IMR-90 (cell line): Measurements from ENCODE around the gene FBXO28. TPM values are rescaled to one million over a fixed set of nuclear protein-coding genes. Genes with fewer than 3 reads are reported as not detected.

Experiments used
- ATAC-seq: fragments of 200-7000 bp; cut with Tn5 transposase; 2 replicates; pipeline ENCODE4 v1.9.1; 2020; ENCODE audit warnings: low read depth, mild to moderate bottlenecking, moderate library complexity
- BruUV-seq: library from RNA; stranded (reverse); fragments of 400-500 nt; replicated peaks from 2 replicates; lab custom pipeline; 2021; lab: Mats Ljungman, UMichigan
- CTCF ChIA-PET: fragments of 300-600 bp; formaldehyde crosslinking; extraction: SDS; loops from one replicate; lab custom pipeline; 2021; ENCODE audit warnings: antibody characterized with exemption; lab: Yijun Ruan, JAX
- POLR2A ChIA-PET: fragments of 300-600 bp; sonication (Branson Sonifier 250); formaldehyde crosslinking; loops from one replicate; lab custom pipeline; 2022; ENCODE audit warnings: antibody characterized with exemption; ENCODE audit not compliant: unreplicated experiment; lab: Charles Lee
- DNase-seq: peaks from one replicate; pipeline ENCODE4 v3.0.0; 2013
- H2AFZ ChIP-seq: replicated peaks from 2 replicates; pipeline ENCODE3; 2013; ENCODE audit warnings: low read length, mild to moderate bottlenecking; ENCODE audit not compliant: poor library complexity
- H2AK5ac ChIP-seq: 2 replicates; pipeline ENCODE4 v1.6.1; 2013; ENCODE audit warnings: low read depth, low read length, inconsistent platforms
- H2AK9ac ChIP-seq: replicated peaks from 2 replicates; pipeline ENCODE3; 2013; ENCODE audit warnings: mild to moderate bottlenecking, low read depth, low read length, moderate library complexity; ENCODE audit not compliant: poor library complexity
- H2BK120ac ChIP-seq: 2 replicates; pipeline ENCODE4 v1.6.1; 2013; ENCODE audit warnings: low read depth, low read length, inconsistent platforms
- H2BK15ac ChIP-seq: 3 replicates; pipeline ENCODE4 v1.6.1; 2013; ENCODE audit warnings: low read depth, low read length, inconsistent platforms
- H2BK20ac ChIP-seq: 2 replicates; pipeline ENCODE4 v1.6.1; 2013; ENCODE audit warnings: low read depth, mild to moderate bottlenecking, inconsistent platforms, low read length, moderate library complexity
- H2BK5ac ChIP-seq: 2 replicates; pipeline ENCODE4 v1.6.1; 2013; ENCODE audit warnings: mild to moderate bottlenecking, low read depth, low read length, inconsistent platforms; ENCODE audit not compliant: poor library complexity, severe bottlenecking
- H3K14ac ChIP-seq: replicated peaks from 2 replicates; pipeline ENCODE4 v1.6.1; 2013; ENCODE audit warnings: low read depth, low read length, inconsistent platforms
- H3K18ac ChIP-seq: 2 replicates; pipeline ENCODE4 v1.6.1; 2013; ENCODE audit warnings: low read depth, low read length, control low read depth
- H3K23ac ChIP-seq: 2 replicates; pipeline ENCODE4 v1.6.1; 2013; ENCODE audit warnings: low read depth, low read length, inconsistent platforms
- H3K27ac ChIP-seq: 2 replicates; pipeline ENCODE4 v1.5.1; 2013; ENCODE audit warnings: mild to moderate bottlenecking, control low read depth, low read length; ENCODE audit not compliant: insufficient read depth
- H3K27me3 ChIP-seq: 2 replicates; pipeline ENCODE4 v1.6.1; 2013; ENCODE audit warnings: low read length; ENCODE audit not compliant: control insufficient read depth, insufficient read depth
- H3K36me3 ChIP-seq: 2 replicates; pipeline ENCODE4 v1.6.1; 2013; ENCODE audit warnings: low read length, mixed read lengths; ENCODE audit not compliant: control insufficient read depth, insufficient read depth
- H3K4ac ChIP-seq: 2 replicates; pipeline ENCODE4 v1.6.1; 2013; ENCODE audit warnings: low read depth, low read length, inconsistent platforms
- H3K4me1 ChIP-seq: 2 replicates; pipeline ENCODE4 v1.6.1; 2013; ENCODE audit warnings: low read length, mixed read lengths; ENCODE audit not compliant: control insufficient read depth, insufficient read depth
- H3K4me2 ChIP-seq: 2 replicates; pipeline ENCODE4 v1.6.1; 2013; ENCODE audit warnings: low read depth, mild to moderate bottlenecking, control low read depth, low read length, moderate library complexity
- H3K4me3 ChIP-seq: 2 replicates; pipeline ENCODE4 v1.5.1; 2013; ENCODE audit warnings: low read depth, mild to moderate bottlenecking, control low read depth, low read length, moderate library complexity; ENCODE audit not compliant: insufficient read depth
- H3K56ac ChIP-seq: 2 replicates; pipeline ENCODE4 v1.6.1; 2013; ENCODE audit warnings: low read length, inconsistent platforms; ENCODE audit not compliant: insufficient read depth; ENCODE audit errors: extremely low read depth
- H3K79me1 ChIP-seq, 2 experiments: 2 replicates each; pipeline ENCODE4 v1.6.1; 2013; ENCODE audit warnings: low read length in 2 of 2, inconsistent platforms in 1 of 2, low read depth in 1 of 2
- H3K9ac ChIP-seq: 2 replicates; pipeline ENCODE4 v1.6.1; 2013; ENCODE audit warnings: low read depth, low read length, control low read depth
- H3K9me1 ChIP-seq: 2 replicates; pipeline ENCODE4 v1.6.1; 2013; ENCODE audit warnings: low read length, inconsistent platforms; ENCODE audit not compliant: insufficient read depth
- H3K9me3 ChIP-seq: 2 replicates; pipeline ENCODE4 v1.6.1; 2013; ENCODE audit warnings: low read length; ENCODE audit not compliant: control insufficient read depth, insufficient read depth
- H4K20me1 ChIP-seq: 2 replicates; pipeline ENCODE4 v1.6.1; 2013; ENCODE audit warnings: low read length, inconsistent platforms; ENCODE audit not compliant: insufficient read depth
- H4K5ac ChIP-seq: 2 replicates; pipeline ENCODE4 v1.6.1; 2013; ENCODE audit warnings: mild to moderate bottlenecking, low read depth, low read length, control low read depth
- H4K8ac ChIP-seq, 2 experiments: 2 replicates each; pipeline ENCODE4 v1.6.1; 2013; ENCODE audit warnings: low read depth in 2 of 2, low read length in 2 of 2, control low read depth in 1 of 2, inconsistent platforms in 1 of 2
- H4K91ac ChIP-seq: 2 replicates; pipeline ENCODE4 v1.6.1; 2013; ENCODE audit warnings: low read depth, low read length, inconsistent platforms; ENCODE audit not compliant: insufficient read depth
- BHLHE40 ChIP-seq: fragments of 150-350 bp; IDR thresholded peaks from 2 replicates; pipeline ENCODE4 v1.6.1; 2016; ENCODE audit warnings: mild to moderate bottlenecking, low read depth, low read length
- CEBPB ChIP-seq: IDR thresholded peaks from 2 replicates; pipeline ENCODE4 v1.6.1; 2012; ENCODE audit warnings: low read depth, low read length, improper control_type of control experiment
- CHD1 ChIP-seq: IDR thresholded peaks from 2 replicates; pipeline ENCODE4 v1.6.1; 2012; ENCODE audit warnings: low read depth, low read length, improper control_type of control experiment
- CTCF ChIP-seq: conservative IDR thresholded peaks from 2 replicates; pipeline ENCODE4 v1.5.1; 2012; ENCODE audit warnings: mild to moderate bottlenecking, low read depth, low read length, improper control_type of control experiment
- ELK1 ChIP-seq: fragments of 150-350 bp; IDR thresholded peaks from 2 replicates; pipeline ENCODE4 v1.6.1; 2016; ENCODE audit warnings: low read depth, mild to moderate bottlenecking, low read length, moderate library complexity, borderline replicate concordance
- FOS ChIP-seq: fragments of 150-350 bp; IDR thresholded peaks from 2 replicates; pipeline ENCODE4 v1.6.1; 2016; ENCODE audit warnings: low read depth, low read length
- MAFK ChIP-seq: IDR thresholded peaks from 2 replicates; pipeline ENCODE4 v1.6.1; 2012; ENCODE audit warnings: low read depth, low read length, improper control_type of control experiment
- MAZ ChIP-seq: IDR thresholded peaks from 2 replicates; pipeline ENCODE4 v1.6.1; 2012; ENCODE audit warnings: low read depth, mild to moderate bottlenecking, low read length, improper control_type of control experiment, moderate library complexity, borderline replicate concordance
- MXI1 ChIP-seq: IDR thresholded peaks from 2 replicates; pipeline ENCODE4 v1.6.1; 2012; ENCODE audit warnings: low read depth, mild to moderate bottlenecking, low read length, moderate library complexity, borderline replicate concordance
- NFE2L2 ChIP-seq: fragments of 150-350 bp; IDR thresholded peaks from 2 replicates; pipeline ENCODE4 v1.6.1; 2016; ENCODE audit warnings: low read depth, mild to moderate bottlenecking, low read length
- POLR2A ChIP-seq: IDR thresholded peaks from 2 replicates; pipeline ENCODE4 v1.6.1; 2012; ENCODE audit warnings: mild to moderate bottlenecking, low read depth, low read length
- RAD21 ChIP-seq: IDR thresholded peaks from 2 replicates; pipeline ENCODE4 v1.6.1; 2012; ENCODE audit warnings: low read length, improper control_type of control experiment
- RCOR1 ChIP-seq: IDR thresholded peaks from 2 replicates; pipeline ENCODE4 v1.6.1; 2012; ENCODE audit warnings: mild to moderate bottlenecking, low read length, improper control_type of control experiment; ENCODE audit not compliant: insufficient replicate concordance
- RFX5 ChIP-seq: IDR thresholded peaks from 2 replicates; pipeline ENCODE4 v1.8.0; 2012; ENCODE audit warnings: low read depth, mild to moderate bottlenecking, low read length, moderate library complexity
- SMC3 ChIP-seq: fragments of 150-350 bp; IDR thresholded peaks from 2 replicates; pipeline ENCODE4 v1.6.1; 2016; ENCODE audit warnings: low read depth, mild to moderate bottlenecking, antibody characterized with exemption, low read length, moderate library complexity
- USF2 ChIP-seq: fragments of 150-350 bp; IDR thresholded peaks from 2 replicates; pipeline ENCODE4 v1.6.1; 2017; ENCODE audit warnings: mild to moderate bottlenecking, antibody characterized with exemption, low read length, low read depth
- WGBS, 2 experiments: methylation state at CpG; one replicate each; pipeline versions ENCODE4 v1.1.5 to v1.1.7; 2013; ENCODE audit warnings: missing lambda C conversion rate in 2 of 2; ENCODE audit not compliant: insufficient read length in 1 of 2; ENCODE audit errors: extremely low coverage in 2 of 2; 5-methylcytosine and 5-hydroxymethylcytosine counted together
- dilution Hi-C: fragments of 300-500 bp; cut with HindIII; formaldehyde crosslinking; loops from one replicate; pipeline ENCODE4 v1.14.3; 2018; ENCODE audit warnings: low sequenced_read_pairs; ENCODE audit not compliant: unreplicated experiment
- in situ Hi-C: fragments of 300-500 bp; cut with MboI; formaldehyde crosslinking; loops from 3 replicates; pipeline ENCODE4 v1.14.3; 2019; ENCODE audit warnings: low sequenced_read_pairs, inconsistent platforms, mixed read lengths
- intact Hi-C: fragments of 100-400 bp; cut with micrococcal nuclease; formaldehyde crosslinking; loops from 2 replicates; pipeline ENCODE4 v1.10.0; 2022
- polyA plus RNA-seq, 3 experiments: library from polyadenylated mRNA; depleted of rRNA; stranded (reverse); fragments of >200 nt; gene quantifications; 2 replicates each; pipeline ENCODE4 v1.2.3, GENCODE V29; 2012; ENCODE audit warnings: low replicate concordance in 1 of 3
- total RNA-seq: library from RNA; depleted of rRNA; stranded (reverse); fragments of >200 nt; gene quantifications from 2 replicates; pipeline ENCODE4 v1.2.3, GENCODE V29; 2012

Gene FBXO28
- total and polyA plus RNA-seq, 2 of the 4 experiments (the other 2 are of a cell fraction): 11.6 to 22.6 TPM

- DNase-seq (no peak), ATAC-seq (no peak)
- intact Hi-C loops (no loop called here), dilution Hi-C loops (no loop called here), in situ Hi-C loops (no loop called here)
- Histone ChIP-seq H2BK20ac (no peak overlapping the region), H3K27ac (no peak overlapping the region), H4K20me1 (peaks cover 63% of the 10 kb centered on the region), H2BK15ac (no peak overlapping the region), H2AK5ac (no peak overlapping the region), H3K9ac (no peak overlapping the region), H3K79me1 (peaks cover 4 to 60% of the 10 kb centered on the region in 2 experiments; a peak in 3 of 4 replicates), H2BK120ac (no peak overlapping the region), H3K4ac (no peak overlapping the region), H3K27me3 (no peaks in the 10 kb centered on the region), H2AFZ (no peak overlapping the region), H3K23ac (no peak overlapping the region), H3K56ac (no peak overlapping the region), H3K9me3 (no peaks in the 10 kb centered on the region), H2AK9ac (no peak overlapping the region), H3K4me2 (no peak overlapping the region), H3K14ac (no peak overlapping the region), H3K4me1 (0 out of 2 replicates have a peak, but pooled peaks cover 4% of the 10 kb centered on the region), H2BK5ac (no peak overlapping the region), H4K5ac (no peak overlapping the region), H4K91ac (no peak overlapping the region), H3K9me1 (peaks cover 2% of the 10 kb centered on the region; the same call in 1 of the 2 replicates), H4K8ac (no peak overlapping the region), H3K4me3 (no peak overlapping the region), H3K18ac (no peak overlapping the region), H3K36me3 (peaks cover 13% of the 10 kb centered on the region)
- TF ChIP-seq MXI1: no peak
- no peak for TF ChIP-seq MAFK
- TF ChIP-seq CTCF: no peak
- TF ChIP-seq USF2: no peak
- no peak for TF ChIP-seq FOS
- TF ChIP-seq NFE2L2: no peak
- TF ChIP-seq RCOR1: no peak
- TF ChIP-seq POLR2A: no peak
- TF ChIP-seq SMC3: no peak
- no peak for TF ChIP-seq BHLHE40
- TF ChIP-seq CEBPB: no peak
- TF ChIP-seq ELK1: no peak
- no peak for TF ChIP-seq MAZ
- TF ChIP-seq RFX5: no peak
- TF ChIP-seq CHD1: no peak
- no peak for TF ChIP-seq RAD21
- BruUV-seq: no TSS peak
- CTCF ChIA-PET: no interaction called here
- no CpG with 5 or more reads among the region's 2 CpGs for WGBS, 2 experiments
- POLR2A ChIA-PET: no interaction called here
Observed at GRCh38 chr1:224188286-224188685, 74.4 kb downstream of the FBXO28 start.
